HG03039 (cell line): ENCODE results near the gene SPIRE1.
"Not testable (repeated sequence)": the region's sequence is repeated elsewhere in the genome, so short reads cannot be mapped to it uniquely, and the experiment has no call there.

Experiments used
- ATAC-seq: cut with Tn5 transposase; IDR thresholded peaks from one replicate; pipeline ENCODE4 v1.9.1; 2021; ENCODE audit warnings: mild to moderate bottlenecking, moderate library complexity; ENCODE audit not compliant: unreplicated experiment

Gene SPIRE1

DNA sequence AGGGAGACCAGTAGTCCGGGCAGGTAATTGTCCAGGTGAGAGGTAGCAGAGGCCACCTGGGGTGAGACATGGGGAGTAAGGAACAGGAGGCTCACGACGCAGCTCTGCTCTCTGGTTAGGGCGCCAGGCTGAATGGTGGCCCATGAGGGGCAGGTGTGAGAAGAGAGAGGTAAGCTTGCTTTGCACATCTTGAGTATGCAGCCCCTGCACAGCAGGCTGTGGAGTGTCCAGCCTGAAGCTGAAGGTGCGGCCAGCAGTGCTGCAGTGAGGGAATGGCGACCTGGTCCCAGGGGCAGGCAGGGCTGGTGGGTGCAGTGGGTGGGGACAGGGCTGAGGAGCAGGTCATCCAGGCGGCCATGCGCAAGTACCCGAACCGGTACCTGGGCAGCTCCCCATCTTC, 234.5 kb downstream of the SPIRE1 start:
- no peak for ATAC-seq

GRCh38 chr18:12422936-12423335, 235.0 kb downstream of the SPIRE1 start:
- no peak for ATAC-seq

GRCh38 chr18:12421732-12422131, 236.2 kb downstream of the SPIRE1 start:
- no peak for ATAC-seq

DNA sequence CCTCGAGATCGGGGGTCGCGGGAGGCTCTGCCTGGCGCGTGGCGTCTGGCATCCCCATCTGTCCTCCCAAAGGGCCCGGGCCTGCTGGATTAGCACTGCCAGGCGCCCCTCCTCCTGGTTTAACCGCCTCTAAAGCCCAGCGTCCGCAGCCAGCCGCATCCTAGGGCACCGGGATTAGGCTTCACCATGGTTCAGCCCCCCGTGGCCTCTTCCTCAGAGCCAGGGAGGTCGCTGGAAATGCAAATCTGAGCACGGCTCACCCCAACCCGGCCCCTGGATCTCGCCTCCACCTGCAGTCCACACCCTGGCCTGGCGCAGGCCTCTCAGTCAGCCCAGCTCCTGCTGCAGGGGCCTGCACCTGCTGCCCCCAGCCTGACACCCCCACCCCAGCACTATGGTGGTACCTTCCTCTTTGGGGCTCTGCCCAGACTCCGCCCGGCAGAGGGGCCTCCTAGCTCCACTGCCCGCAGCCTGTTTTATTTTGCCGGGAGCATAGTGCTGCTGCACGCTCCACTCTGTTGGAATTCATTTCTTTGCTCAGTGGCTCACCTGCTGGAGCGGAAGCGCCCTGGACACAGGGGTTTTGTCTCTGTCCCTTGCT, 237.0 kb downstream of the SPIRE1 start:
- ATAC-seq, result no peak

DNA sequence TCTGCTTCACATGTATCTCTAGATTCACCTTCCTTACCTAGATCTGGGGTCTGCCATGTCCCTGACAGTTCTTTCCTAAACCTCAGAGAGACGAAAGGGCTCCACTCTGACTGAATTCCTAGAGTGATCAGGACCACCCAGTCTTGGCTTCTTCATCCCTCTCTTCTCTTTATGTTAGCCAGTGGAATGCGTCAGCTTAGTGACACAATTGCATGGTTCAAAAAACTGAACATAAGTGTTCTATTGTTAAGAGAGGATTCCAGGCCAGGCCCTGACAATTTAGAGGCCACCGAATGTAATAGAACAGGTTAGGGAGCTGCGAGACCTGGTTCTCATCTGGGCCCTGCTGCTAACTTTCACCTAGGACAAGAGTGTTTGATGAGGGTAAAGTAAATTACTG, 240.2 kb downstream of the SPIRE1 start:
- ATAC-seq, result no peak

DNA sequence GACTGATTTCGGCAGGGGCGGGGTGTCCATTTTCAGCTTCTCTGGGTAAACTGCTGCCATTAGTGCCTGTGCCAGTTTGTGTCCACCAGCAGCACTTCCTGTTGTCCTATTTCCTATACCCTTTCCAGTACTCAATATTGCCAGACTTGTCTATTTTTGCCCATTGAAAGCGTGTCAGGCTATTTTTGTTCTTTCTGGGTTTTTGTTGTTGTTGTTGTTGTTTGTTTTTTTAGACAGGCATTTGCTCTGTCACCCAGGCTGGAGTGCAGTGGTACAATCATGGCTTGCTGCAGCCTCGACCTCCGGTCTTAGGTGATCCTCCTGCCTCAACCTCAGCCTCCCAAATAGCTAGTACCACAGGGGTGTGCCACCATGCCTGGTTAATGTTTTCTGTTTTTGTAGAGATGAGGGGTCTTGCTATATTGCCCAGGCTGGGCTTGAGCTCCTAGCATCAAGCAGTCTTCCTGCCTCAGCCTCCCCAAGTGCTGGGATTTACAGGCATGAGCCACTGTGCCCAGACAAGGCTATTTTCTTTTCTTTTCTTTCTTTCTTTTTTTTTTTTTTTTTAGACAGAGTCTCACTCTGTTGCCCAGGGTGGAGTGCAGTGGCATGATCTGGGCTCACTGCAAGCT, 241.7 kb downstream of the SPIRE1 start:
- no peak for ATAC-seq

- ATAC-seq, result no peak
Observed at GRCh38 chr18:12411456-12411855, 246.5 kb downstream of the SPIRE1 start.

- not testable (repeated sequence) for ATAC-seq
Observed at GRCh38 chr18:12410747-12411146, 247.2 kb downstream of the SPIRE1 start.

DNA sequence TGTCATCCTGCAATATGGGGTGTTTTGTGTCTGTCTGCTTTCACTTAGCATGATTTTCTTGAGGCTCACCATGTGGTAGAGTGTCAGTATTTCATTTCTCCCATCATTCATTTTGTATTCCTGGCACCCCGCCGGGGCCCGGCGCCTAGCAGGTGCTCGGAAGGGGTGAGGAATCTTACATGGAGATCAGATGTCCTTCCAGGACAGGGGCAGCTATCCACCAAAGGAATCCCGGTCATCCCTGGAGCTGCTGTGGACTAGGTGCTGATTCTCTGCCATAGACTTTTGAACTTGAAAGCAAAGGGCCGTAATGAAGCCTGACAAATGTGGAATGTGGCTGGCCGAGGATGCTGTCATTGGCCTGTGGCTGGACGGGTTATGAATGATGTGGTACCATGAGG, 247.8 kb downstream of the SPIRE1 start:
- no peak for ATAC-seq

- no peak for ATAC-seq
Observed at GRCh38 chr18:12409469-12409868, 248.4 kb downstream of the SPIRE1 start.

DNA sequence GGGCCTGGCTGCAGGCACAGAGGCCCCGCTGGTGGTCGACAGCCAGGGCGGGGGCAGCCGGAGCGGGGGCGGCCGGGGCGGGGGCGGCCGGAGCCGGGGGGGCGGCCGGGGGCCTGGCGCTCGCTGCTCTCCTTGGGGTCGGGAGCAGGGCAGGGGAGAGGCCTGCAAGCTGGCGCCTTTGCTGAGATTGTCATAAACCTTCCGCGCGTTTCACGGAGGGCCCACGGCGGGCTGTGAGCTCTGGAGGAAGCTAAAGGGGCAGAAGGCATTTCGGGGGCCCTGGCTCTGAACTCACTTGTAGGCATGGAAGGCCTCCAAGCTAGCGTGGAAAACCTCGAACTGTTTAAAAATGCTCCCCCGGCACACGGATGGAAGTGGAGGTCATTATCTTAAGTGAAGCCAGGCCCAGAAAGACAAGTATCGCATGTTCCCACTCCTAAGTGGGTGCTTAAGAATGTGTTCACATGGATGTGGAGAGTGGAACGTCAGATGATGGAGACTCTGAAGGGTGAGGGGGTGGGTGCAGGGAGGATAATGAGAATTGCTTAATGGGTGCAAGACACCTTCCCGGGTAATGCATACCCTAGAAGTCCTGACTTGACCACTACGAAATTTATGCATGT, 249.5 kb downstream of the SPIRE1 start:
- no peak for ATAC-seq

GRCh38 chr18:12406371-12407111, 251.4 kb downstream of the SPIRE1 start:
- ATAC-seq, result no peak

- ATAC-seq, result no peak
Observed at GRCh38 chr18:12405066-12405465, 252.8 kb downstream of the SPIRE1 start.

- no peak for ATAC-seq
Observed at GRCh38 chr18:12403601-12404506, 254.1 kb downstream of the SPIRE1 start.

DNA sequence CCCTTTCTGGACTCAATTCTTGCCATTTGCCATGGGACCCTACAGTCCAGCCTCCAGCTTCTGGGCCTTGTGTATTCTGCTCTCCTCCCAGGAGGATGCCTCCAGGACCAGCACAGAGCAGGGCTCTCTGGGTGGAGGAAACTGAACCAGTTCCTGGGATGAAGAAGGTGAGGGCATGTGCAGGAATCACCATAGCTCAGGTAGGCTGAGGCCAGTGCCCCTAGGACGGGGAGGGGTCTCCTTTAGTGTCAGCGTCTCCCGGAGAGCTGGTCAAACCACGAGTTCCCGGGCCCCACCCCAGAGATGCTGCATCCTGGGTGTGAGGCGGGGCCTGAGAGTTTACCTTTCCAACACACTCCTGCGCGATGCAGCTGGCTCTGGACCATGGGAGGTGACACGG, 256.0 kb downstream of the SPIRE1 start:
- no peak for ATAC-seq

GRCh38 chr18:12399231-12399630, 258.7 kb downstream of the SPIRE1 start:
- no peak for ATAC-seq

DNA sequence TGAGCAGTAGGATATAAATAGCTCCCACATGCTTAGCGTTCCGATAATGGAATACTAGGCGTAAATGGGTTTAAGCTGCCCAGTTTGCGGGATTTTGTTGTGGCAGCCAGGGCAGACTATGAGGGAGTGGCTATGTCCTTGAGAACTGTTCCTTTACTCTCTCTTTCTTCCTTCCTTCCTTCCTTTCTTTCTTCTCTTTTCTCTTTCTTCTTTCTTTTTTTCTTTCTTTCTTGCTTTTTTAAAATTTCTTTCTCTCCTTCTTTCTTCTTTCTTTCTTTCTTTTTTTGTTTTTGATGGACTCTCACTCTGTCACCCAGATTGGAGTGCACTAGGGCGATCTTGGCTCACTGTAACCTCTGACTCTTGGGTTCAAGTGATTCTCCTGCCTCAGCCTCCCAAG, 259.3 kb downstream of the SPIRE1 start:
- ATAC-seq, result no peak

DNA sequence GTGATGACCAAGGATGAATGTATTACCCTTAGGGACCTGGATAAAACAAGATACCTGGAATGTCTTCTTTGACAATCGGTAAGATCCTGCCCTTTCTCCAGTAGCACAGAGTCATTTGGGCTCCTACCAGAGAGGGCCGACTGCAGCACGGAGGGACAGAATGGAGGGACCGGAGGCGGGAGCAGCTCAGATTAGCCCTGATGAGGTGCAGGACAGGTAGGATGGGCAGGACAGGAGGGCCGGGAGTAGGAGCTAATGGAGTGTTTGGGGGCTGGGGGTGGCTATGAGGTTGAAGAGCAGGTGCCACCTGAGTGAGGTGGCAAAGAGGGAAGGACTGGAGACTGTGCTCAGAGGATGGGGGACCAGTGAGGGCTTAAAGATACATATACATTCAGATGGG, 260.1 kb downstream of the SPIRE1 start:
- no peak for ATAC-seq

- no peak for ATAC-seq
Observed at GRCh38 chr18:12397254-12397653, 260.7 kb downstream of the SPIRE1 start.
